OCI-LY7 (cell line): ENCODE data around the gene NR3C1. TPM values are rescaled to one million over a fixed set of nuclear protein-coding genes. Genes with fewer than 3 reads are reported as not detected.

ENCODE experiments used
- BruUV-seq: library from RNA; stranded (reverse); fragments of 400-500 nt; replicated peaks from 2 replicates; lab custom pipeline; 2021; lab: Mats Ljungman, UMichigan
- CTCF ChIA-PET: fragments of 300-600 bp; sonication (Branson Sonifier 250); formaldehyde crosslinking; loops from one replicate; lab custom pipeline; 2022; ENCODE audit warnings: antibody characterized with exemption; ENCODE audit not compliant: unreplicated experiment; lab: Charles Lee
- POLR2A ChIA-PET: fragments of 300-600 bp; sonication (Branson Sonifier 250); formaldehyde crosslinking; loops from one replicate; lab custom pipeline; 2022; ENCODE audit warnings: antibody characterized with exemption; lab: Charles Lee
- DNase-seq: peaks from one replicate; pipeline ENCODE4 v3.0.0-alpha.2; 2015; ENCODE audit warnings: low spot score
- H2AFZ ChIP-seq: fragments of 200-600 bp; sonication (generic), shearing (Covaris generic); 2 replicates; pipeline ENCODE4 v1.6.1; 2014; ENCODE audit warnings: mild to moderate bottlenecking, antibody characterized with exemption, low read length, moderate library complexity
- H3K27ac ChIP-seq: fragments of 200-600 bp; sonication (generic); 2 replicates; pipeline ENCODE4 v1.5.1; 2014; ENCODE audit warnings: mixed run types, low read depth, mild to moderate bottlenecking, moderate library complexity, low read length, inconsistent platforms; ENCODE audit not compliant: poor library complexity, severe bottlenecking
- H3K36me3 ChIP-seq: fragments of 200-600 bp; sonication (generic); 2 replicates; pipeline ENCODE4 v1.6.1; 2014; ENCODE audit warnings: mild to moderate bottlenecking, antibody characterized with exemption, low read length, moderate library complexity, mixed read lengths; ENCODE audit not compliant: insufficient read depth
- H3K4me1 ChIP-seq: fragments of 200-600 bp; sonication (generic); 2 replicates; pipeline ENCODE4 v1.5.1; 2014; ENCODE audit warnings: mild to moderate bottlenecking, low read length; ENCODE audit not compliant: insufficient read depth, poor library complexity, severe bottlenecking
- H3K4me2 ChIP-seq: fragments of 200-600 bp; sonication (generic); 2 replicates; pipeline ENCODE4 v1.6.1; 2014; ENCODE audit warnings: mild to moderate bottlenecking, low read length
- H3K4me3 ChIP-seq: fragments of 200-600 bp; sonication (generic); 2 replicates; pipeline ENCODE4 v1.5.1; 2014; ENCODE audit warnings: mild to moderate bottlenecking, low read depth, low read length; ENCODE audit not compliant: poor library complexity, severe bottlenecking
- H3K79me2 ChIP-seq: fragments of 200-600 bp; sonication (generic); 2 replicates; pipeline ENCODE4 v1.6.1; 2016; ENCODE audit warnings: low read depth, mild to moderate bottlenecking, low read length, moderate library complexity, mixed read lengths; ENCODE audit not compliant: insufficient read depth
- H3K9me2 ChIP-seq: fragments of 200-600 bp; sonication (generic); 2 replicates; pipeline ENCODE4 v1.6.1; 2016; ENCODE audit warnings: mild to moderate bottlenecking, low read length, mixed read lengths; ENCODE audit not compliant: insufficient read depth
- H3K9me3 ChIP-seq: fragments of 200-600 bp; sonication (generic); 2 replicates; pipeline ENCODE4 v1.6.1; 2014; ENCODE audit warnings: mild to moderate bottlenecking, mixed run types, low read length, mixed read lengths
- H4K20me1 ChIP-seq: fragments of 200-600 bp; sonication (generic); 2 replicates; pipeline ENCODE4 v1.6.1; 2014; ENCODE audit warnings: mild to moderate bottlenecking, antibody characterized with exemption, low read length, moderate library complexity, mixed read lengths; ENCODE audit not compliant: insufficient read depth
- EZH2phosphoT487 ChIP-seq: fragments of 200-600 bp; sonication (generic); IDR thresholded peaks from 2 replicates; pipeline ENCODE4 v1.6.1; 2018; ENCODE audit warnings: low read depth, borderline replicate concordance, mild to moderate bottlenecking, mixed run types, antibody characterized with exemption, low read length, moderate library complexity, mixed read lengths
- intact Hi-C: fragments of 100-400 bp; cut with micrococcal nuclease; formaldehyde crosslinking; loops from one replicate; pipeline ENCODE4 v1.10.0; 2022; ENCODE audit not compliant: unreplicated experiment
- total RNA-seq, 2 experiments: library from RNA; depleted of rRNA in 1 of 2; stranded (reverse); fragments of >200 nt in 1 of 2; shearing (Covaris generic) in 1 of 2; gene quantifications; 2 replicates each; pipeline ENCODE4 v1.2.3, GENCODE V29; 2014 to 2022
- TF ChIP-seq, protein P1 (sequence below): fragments of 200-600 bp; sonication (generic); conservative IDR thresholded peaks from 2 replicates; pipeline ENCODE4 v1.5.1; 2014; ENCODE audit warnings: mild to moderate bottlenecking, antibody characterized with exemption, low read length, moderate library complexity, mixed read lengths

NR3C1 gene
- total RNA-seq, 2 experiments from 2014 or later = 45.6 to 106 TPM

DNA sequence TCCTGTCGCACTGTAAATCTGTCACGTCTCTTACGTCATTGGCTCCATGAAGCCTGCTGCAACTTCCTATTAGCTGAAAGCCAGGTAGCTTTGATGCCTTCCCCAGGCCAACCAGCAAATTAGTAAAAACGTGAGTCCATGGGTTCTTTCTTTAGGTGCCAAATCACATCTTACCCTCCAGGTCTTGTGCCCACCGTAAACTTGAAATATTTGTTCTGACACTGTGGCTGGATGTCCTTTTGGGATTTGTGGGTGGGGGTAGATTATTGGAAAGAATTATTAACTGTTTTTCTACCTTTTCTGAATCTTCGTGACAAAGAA, 172.8 kb downstream of the NR3C1 start:
- ChIA-PET POLR2A (interaction anchor here (1.8 kb wide), 1 partner anchor 10 kb away, joined by 9 read pairs; no protein-coding TSS in a partner anchor), CTCF (no interaction called here)
- Histone ChIP-seq H3K4me3 (peak overlapping the region; percentile 31), H3K4me2 (peak overlapping the region; percentile 76), H3K27ac (peak overlapping the region; percentile 70), H3K9me3 (no peaks in the 10 kb centered on the region), H2AFZ (peak overlapping the region; percentile 92; the same call in 1 of the 2 replicates), H3K36me3 (no peaks in the 10 kb centered on the region), H4K20me1 (no peaks in the 10 kb centered on the region), H3K9me2 (no peaks in the 10 kb centered on the region), H3K4me1 (peaks cover 22% of the 10 kb centered on the region), H3K79me2 (no peaks in the 10 kb centered on the region)
- intact Hi-C loops = no loop called here
- DNase-seq = peak; percentile 38
- BruUV-seq = no TSS peak
- no peak for TF ChIP-seq EZH2phosphoT487
- TF ChIP-seq, protein P1, sequence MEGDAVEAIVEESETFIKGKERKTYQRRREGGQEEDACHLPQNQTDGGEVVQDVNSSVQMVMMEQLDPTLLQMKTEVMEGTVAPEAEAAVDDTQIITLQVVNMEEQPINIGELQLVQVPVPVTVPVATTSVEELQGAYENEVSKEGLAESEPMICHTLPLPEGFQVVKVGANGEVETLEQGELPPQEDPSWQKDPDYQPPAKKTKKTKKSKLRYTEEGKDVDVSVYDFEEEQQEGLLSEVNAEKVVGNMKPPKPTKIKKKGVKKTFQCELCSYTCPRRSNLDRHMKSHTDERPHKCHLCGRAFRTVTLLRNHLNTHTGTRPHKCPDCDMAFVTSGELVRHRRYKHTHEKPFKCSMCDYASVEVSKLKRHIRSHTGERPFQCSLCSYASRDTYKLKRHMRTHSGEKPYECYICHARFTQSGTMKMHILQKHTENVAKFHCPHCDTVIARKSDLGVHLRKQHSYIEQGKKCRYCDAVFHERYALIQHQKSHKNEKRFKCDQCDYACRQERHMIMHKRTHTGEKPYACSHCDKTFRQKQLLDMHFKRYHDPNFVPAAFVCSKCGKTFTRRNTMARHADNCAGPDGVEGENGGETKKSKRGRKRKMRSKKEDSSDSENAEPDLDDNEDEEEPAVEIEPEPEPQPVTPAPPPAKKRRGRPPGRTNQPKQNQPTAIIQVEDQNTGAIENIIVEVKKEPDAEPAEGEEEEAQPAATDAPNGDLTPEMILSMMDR = no peak

DNA sequence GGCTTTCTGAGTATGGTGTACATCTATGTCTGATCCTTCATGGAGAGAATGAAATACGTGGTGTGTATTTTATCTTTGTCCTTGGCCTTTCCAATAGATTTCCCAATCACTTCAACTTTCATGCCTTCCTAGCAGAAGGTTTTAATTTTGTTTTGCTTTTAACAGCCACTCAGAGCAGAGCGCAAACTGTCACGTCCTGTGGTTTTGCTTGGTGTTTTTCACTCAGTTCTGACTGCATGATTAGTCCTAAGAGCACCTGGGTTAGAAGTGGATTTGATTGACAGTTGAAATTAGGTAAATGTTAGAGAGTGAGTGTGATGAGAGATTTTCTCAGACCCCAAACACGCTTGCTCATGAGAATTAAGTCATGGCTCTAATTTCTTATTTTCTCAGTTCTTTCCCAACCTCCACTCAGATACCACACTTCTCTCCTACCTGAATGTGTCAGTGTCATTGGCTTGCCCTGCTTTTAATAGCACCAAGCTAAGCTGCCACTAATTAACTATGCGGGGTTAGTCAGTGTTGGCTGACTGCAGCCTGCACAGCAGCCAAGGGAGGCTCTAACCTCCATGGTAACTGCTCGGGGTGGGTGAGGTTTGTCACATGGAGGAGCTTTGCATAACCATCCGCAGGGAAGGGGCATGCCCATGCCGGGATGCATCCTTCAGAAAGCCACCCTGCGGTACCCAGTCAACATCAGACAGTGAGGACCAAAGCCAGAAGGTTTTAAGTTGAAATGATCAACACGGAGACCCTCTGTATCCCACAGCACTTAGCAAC, 173.4 kb downstream of the NR3C1 start:
- ChIA-PET CTCF (interaction anchor here (1.1 kb wide), 1 partner anchor 10 kb away, joined by 3 read pairs; no protein-coding TSS in a partner anchor), POLR2A (interaction anchor here (0.6 to 1.8 kb wide), 3 partner anchors 10 to 174 kb away, joined by 3 to 9 read pairs (median 3); partner anchors contain the start of gene NR3C1)
- Histone ChIP-seq H3K27ac (peak overlapping the region; percentile 70), H3K79me2 (no peaks in the 10 kb centered on the region), H3K9me2 (no peaks in the 10 kb centered on the region), H4K20me1 (no peaks in the 10 kb centered on the region), H3K36me3 (no peaks in the 10 kb centered on the region), H3K4me2 (peak overlapping the region; percentile 76), H2AFZ (peak overlapping the region; percentile 92; the same call in 1 of the 2 replicates), H3K9me3 (no peaks in the 10 kb centered on the region), H3K4me3 (peak overlapping the region; percentile 31), H3K4me1 (peaks cover 22% of the 10 kb centered on the region)
- DNase-seq = peak; percentile 83
- no TSS peak for BruUV-seq
- intact Hi-C loops = loop anchor here (5.0 kb wide), 1 partner anchor 172 kb away; the partner anchor contains the start of gene NR3C1
- TF ChIP-seq EZH2phosphoT487 = no peak
- TF ChIP-seq, protein P1 = no peak
